ENCODE results near the gene PCDHGB6.
"Not testable (repeated sequence)": the region's sequence is repeated elsewhere in the genome, so short reads cannot be mapped to it uniquely, and the experiment has no call there.

Gene PCDHGB6

DNA sequence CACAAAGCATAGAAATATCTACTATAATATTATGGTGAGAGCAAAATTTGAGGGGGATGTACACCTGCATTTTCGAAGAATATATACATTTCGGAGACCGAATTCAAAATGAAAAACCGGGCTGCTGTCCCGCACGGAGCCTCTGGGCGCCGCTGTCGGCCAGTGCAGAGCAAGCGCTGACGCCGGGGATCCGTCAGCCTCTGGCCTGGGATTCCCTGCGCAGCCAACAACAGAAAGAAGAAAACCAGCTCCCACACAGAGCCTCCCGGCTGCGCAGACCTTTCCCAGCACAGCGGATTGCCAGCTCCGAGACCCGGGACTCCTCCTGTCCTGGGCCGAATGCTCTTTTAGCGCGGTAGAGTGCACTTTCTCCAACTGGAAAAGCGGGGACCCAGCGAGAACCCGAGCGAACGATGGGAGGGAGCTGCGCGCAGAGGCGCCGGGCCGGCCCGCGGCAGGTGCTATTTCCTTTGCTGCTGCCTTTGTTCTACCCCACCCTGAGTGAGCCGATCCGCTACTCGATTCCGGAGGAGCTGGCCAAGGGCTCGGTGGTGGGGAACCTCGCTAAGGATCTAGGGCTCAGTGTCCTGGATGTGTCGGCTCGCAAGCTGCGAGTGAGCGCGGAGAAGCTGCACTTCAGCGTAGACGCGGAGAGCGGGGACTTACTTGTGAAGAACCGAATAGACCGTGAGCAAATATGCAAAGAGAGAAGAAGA, at the start of gene PCDHGB6:
Gene PCDHGB6 (plus strand): TSS at position 232 of the 716 bp plus-strand sequence. CDS start 182 bp downstream, at position 414.
- DNase-seq (ENCODE audit: low read depth), result not testable (repeated sequence)

DNA sequence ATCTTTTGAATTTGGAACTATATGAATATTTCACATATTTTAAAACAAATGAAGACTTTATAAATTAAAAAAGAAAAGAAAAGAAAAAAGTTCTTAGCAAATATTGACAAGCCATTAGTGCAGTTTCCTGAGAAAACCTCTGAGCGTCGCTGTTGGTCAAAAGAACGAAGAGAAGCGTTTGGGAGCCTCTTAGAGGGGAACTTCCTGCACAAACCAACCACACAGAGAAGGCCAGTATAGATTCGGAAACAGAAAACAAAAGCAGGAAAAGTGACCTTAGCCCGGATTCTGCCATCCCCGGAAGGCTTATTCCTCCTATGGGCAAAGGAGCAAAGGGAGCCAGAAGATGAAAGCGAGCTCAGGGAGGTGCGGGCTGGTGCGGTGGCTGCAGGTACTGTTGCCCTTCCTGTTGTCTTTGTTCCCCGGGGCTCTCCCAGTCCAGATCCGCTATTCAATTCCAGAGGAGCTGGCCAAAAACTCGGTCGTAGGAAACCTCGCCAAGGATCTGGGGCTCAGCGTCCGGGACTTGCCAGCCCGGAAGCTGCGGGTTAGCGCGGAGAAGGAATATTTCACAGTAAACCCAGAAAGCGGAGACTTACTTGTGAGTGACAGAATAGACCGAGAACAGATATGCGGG, 47.9 kb upstream of the PCDHGB6 start, which contains the start of gene PCDHGB2:
Gene PCDHGB2 (plus strand): TSS at position 205 of the 637 bp plus-strand sequence. CDS start 142 bp downstream, at position 347.
- DNase-seq (ENCODE audit: low read depth), result no peak

DNA sequence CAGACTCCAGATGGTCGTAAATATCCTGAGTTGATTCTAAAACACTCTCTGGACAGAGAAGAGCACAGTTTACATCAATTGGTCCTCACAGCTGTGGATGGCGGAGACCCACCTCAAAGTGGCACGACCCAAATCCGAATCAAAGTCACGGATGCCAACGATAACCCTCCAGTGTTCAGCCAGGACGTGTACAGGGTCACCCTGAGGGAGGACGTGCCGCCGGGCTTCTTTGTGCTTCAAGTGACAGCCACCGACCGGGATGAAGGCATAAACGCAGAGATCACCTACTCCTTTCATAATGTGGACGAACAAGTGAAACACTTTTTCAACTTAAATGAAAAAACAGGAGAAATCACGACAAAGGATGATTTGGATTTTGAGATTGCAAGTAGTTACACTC, 47.1 kb upstream of the PCDHGB6 start:
- no peak for DNase-seq (ENCODE audit: low read depth)

DNA sequence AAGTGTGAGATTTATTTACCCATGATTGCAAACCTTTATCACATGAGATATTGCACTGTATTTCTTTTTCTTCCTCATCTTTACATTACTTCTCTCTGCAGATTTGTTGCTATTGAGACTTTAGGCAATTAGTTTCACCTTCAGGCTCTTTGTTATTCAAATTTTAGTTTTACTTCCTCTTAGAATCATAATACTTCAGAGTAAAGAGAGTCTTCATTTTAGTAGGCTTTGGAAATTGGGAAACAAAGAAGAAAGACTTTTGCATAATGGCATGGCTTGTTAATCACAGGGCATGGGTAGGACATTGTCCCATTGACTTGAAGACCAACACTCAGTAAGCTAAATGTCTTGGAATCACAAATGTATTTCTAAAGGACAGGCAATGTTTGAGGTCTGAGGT, 45.1 kb upstream of the PCDHGB6 start:
- no peak for DNase-seq (ENCODE audit: low read depth)

DNA sequence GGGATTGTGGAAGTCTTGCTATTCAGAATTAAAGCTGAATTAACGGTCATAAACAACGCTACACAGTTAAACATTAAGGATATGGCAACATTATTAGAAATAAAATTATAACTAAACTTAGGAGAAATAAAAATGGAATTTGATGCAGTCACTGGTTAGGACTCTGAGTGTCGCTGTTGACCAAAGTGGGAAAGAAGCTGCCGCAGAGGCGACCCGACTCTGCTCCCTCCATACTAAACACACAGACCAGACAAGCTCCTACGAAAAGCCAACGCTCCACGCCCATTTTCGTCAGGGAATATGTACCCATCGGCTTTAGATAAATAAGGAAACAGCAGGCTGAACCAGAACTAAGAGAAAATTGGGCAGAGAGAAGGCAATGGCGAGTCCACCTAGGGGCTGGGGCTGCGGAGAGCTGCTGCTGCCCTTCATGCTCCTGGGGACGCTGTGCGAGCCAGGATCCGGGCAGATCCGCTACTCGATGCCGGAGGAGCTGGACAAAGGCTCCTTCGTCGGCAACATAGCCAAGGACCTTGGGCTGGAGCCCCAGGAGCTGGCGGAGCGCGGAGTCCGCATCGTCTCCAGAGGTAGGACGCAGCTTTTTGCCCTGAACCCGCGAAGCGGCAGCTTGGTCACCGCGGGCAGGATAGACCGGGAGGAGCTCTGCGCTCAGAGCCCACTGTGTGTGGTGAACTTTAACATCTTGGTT, 43.7 kb upstream of the PCDHGB6 start, which contains the start of gene PCDHGA5:
Gene PCDHGA5 (plus strand): TSS at position 211 of the 709 bp plus-strand sequence. CDS start 169 bp downstream, at position 380.
- DNase-seq (ENCODE audit: low read depth), result no peak

DNA sequence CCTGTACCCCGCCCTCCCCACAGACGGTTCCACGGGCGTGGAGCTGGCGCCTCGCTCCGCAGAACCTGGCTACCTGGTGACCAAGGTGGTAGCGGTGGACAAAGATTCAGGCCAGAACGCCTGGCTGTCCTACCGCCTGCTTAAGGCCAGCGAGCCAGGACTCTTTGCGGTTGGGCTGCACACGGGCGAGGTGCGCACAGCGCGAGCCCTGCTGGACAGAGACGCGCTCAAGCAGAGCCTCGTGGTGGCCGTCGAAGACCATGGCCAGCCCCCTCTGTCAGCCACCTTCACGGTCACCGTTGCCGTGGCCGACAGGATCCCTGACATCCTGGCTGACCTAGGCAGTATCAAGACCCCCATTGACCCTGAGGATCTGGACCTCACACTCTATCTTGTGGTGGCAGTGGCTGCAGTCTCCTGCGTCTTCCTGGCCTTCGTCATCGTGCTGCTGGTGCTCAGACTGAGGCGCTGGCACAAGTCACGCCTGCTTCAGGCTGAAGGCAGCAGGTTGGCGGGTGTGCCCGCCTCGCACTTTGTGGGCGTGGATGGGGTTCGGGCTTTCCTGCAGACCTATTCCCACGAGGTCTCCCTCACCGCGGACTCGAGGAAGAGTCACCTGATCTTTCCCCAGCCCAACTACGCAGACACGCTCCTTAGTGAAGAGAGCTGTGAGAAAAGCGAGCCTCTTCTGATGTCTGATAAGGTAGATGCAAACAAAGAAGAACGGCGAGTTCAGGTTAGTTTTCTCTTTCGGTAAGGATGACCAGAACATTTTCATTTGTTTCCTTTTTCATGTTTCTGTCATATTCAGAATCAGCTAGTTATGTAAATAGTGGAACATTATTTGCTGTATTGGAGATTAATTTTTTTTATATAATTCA, 41.6 kb upstream of the PCDHGB6 start:
- DNase-seq (ENCODE audit: low read depth), result no peak

DNA sequence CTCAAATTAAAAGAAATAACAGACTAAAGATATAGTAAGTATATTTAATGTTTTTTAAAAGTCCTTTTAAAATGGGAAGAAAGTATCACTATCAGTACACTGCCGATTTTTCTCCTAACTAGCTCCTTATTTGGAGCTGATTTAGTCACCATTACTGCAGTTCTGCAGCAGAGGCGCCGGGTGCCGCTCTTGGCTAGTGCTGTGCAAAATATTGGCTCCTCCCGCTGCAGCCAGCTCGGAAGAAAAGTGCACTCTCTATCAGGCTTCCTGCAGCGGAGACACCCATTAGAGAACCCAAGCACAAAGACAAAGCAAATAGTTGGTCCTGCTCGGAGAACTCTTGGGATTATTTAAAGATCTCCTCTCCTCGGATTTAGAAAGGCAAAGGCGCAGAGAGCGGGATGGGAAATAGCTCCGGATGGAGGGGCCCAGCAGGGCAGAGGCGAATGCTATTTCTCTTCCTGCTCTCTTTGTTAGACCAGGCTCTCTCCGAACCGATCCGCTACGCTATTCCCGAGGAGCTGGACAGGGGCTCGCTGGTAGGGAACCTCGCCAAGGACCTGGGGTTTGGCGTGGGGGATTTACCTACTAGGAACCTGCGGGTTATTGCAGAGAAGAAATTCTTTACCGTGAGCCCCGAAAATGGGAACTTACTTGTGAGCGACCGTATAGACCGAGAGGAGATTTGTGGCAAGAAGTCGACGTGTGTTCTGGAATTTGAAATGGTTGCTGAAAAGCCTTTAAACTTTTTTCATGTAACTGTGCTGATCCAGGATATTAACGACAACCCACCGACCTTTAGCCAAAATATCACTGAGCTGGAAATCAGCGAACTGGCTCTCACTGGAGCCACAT, 37.6 kb upstream of the PCDHGB6 start, which contains the start of gene PCDHGB3:
Gene PCDHGB3 (plus strand): TSS at position 249 of the 855 bp plus-strand sequence. CDS start 153 bp downstream, at position 402.
- peak; percentile 9 for DNase-seq (ENCODE audit: low read depth)

DNA sequence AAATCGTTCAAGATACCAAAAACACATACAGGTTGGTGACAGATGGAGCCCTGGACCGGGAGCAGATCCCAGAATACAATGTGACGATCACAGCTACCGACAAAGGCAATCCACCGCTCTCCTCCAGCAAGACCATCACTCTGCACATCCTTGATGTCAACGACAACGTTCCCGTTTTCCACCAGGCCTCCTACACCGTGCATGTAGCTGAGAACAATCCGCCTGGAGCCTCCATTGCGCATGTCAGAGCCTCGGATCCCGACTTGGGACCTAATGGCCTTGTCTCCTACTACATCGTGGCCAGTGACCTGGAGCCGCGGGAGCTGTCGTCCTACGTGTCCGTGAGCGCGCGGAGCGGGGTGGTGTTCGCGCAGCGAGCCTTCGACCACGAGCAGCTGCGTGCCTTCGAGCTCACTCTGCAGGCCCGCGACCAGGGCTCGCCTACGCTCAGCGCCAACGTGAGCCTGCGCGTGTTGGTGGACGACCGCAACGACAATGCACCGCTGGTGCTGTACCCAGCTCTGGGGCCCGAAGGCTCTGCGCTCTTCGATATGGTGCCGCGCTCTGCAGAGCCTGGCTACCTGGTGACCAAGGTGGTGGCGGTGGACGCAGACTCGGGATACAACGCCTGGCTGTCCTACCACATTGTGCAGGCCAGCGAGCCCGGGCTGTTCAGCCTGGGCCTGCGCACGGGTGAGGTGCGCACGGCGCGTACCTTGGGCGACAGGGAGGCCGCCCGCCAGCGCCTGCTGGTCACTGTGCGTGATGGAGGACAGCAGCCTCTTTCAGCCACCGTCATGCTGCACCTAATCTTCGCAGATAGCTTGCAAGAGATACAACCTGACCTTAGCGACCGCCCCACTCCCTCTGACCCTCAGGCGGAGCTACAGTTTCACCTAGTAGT, 36.0 kb upstream of the PCDHGB6 start:
- no peak for DNase-seq (ENCODE audit: low read depth)

DNA sequence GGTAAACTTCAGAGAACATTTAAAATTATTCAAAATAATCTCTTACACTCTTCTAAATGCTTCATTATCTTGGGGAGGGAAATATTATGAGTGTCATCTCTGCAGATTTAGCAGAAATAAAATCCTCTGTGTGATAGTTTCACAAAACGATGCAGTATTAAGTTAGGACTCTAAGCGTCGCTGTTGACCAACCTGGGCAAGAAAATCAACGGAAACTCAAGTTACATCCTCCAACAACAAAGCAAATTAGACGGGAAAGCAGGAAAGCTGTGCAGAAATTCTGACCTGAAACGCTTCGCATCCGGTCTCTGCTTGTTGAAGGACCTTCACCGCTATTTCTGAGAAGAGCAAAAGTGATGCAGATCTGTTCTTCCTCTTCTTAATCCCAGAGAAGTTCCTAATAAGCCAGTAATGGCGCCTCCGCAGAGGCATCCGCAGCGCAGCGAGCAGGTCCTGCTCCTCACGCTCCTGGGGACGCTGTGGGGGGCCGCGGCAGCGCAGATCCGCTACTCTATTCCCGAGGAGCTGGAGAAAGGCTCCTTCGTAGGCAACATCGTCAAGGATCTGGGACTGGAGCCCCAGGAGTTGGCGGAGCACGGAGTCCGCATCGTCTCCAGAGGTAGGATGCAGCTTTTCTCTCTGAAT, 34.0 kb upstream of the PCDHGB6 start, which contains the start of gene PCDHGA6:
Gene PCDHGA6 (plus strand): TSS at position 219 of the 645 bp plus-strand sequence. CDS start 193 bp downstream, at position 412.
- DNase-seq (ENCODE audit: low read depth), result peak; percentile 15

DNA sequence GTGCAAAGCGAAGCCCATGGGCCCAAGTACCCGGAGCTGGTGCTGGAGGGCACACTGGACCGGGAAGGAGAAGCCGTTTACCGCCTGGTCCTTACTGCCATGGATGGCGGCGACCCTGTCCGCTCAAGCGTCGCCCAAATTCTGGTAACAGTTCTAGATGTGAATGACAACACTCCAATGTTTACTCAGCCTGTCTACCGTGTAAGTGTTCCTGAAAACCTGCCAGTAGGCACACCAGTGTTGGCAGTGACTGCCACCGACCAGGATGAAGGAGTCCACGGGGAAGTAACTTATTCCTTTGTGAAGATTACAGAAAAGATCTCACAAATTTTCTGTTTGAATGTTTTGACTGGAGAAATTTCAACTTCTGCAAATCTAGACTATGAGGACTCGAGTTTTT, 33.2 kb upstream of the PCDHGB6 start:
- DNase-seq (ENCODE audit: low read depth), result no peak

DNA sequence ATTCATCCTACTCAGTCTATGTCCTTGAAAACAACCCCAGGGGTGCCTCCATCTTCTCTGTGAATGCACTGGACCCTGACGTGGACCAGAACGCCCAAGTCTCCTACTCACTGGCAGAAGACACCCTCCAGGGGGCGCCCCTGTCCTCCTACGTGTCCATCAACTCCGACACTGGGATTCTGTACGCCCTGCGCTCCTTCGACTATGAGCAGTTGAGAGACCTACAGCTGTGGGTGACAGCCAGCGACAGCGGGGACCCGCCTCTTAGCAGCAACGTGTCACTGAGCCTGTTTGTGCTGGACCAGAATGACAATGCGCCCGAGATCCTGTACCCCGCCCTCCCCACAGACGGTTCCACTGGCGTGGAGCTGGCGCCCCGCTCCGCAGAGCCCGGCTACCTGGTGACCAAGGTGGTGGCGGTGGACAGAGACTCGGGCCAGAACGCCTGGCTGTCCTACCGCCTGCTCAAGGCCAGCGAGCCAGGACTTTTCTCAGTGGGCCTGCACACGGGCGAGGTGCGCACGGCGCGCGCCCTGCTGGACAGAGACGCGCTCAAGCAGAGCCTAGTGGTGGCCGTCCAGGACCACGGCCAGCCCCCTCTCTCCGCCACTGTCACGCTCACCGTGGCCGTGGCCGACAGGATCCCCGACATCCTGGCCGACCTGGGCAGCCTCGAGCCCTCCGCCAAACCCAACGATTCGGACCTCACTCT, 32.2 kb upstream of the PCDHGB6 start:
- not testable (repeated sequence) for DNase-seq (ENCODE audit: low read depth)

DNA sequence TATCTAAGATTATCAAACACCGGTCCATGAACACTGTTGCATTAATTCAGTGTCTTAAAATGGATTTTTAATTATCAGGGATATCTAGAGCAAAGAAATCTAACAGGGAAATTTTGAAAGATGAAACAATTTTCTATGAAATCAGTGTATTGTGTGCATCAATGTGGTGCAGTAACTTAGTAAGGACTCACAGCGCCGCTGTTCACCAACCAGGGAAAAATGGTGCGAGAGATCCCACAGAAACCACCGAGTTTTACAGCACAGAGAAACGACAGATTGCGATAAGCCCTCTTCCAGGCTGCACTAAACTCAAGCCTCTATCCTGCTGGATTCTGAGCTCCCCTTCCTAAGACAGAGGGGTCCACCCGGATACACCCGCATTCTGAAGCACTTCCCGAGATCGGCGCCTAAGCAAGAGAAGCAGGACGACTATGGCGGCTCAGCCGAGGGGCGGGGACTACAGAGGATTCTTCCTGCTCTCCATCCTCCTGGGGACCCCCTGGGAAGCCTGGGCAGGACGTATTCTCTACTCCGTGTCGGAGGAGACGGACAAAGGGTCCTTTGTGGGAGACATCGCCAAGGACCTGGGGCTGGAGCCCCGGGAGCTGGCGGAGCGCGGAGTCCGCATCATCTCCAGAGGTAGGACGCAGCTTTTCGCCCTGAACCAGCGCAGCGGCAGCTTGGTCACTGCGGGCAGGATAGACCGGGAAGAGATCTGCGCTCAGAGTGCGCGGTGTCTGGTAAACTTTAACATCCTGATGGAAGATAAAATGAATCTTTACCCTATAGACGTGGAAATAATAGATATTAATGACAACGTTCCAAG, 25.1 kb upstream of the PCDHGB6 start, which contains the start of gene PCDHGA7:
Gene PCDHGA7 (plus strand): TSS at position 274 of the 826 bp plus-strand sequence. CDS start 158 bp downstream, at position 432.
- DNase-seq (ENCODE audit: low read depth), result no peak

DNA sequence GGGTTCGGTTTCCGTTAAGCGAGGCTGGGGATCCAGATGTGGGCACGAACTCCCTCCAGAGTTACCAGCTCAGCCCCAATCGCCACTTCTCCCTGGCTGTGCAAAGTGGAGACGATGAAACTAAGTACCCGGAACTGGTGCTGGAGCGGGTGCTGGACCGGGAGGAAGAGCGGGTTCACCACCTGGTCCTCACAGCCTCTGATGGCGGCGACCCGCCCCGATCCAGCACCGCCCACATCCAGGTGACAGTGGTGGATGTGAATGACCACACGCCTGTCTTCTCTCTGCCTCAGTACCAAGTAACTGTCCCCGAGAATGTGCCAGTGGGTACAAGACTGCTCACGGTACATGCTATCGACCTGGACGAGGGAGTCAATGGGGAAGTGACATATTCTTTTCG, 24.5 kb upstream of the PCDHGB6 start:
- DNase-seq (ENCODE audit: low read depth), result no peak

DNA sequence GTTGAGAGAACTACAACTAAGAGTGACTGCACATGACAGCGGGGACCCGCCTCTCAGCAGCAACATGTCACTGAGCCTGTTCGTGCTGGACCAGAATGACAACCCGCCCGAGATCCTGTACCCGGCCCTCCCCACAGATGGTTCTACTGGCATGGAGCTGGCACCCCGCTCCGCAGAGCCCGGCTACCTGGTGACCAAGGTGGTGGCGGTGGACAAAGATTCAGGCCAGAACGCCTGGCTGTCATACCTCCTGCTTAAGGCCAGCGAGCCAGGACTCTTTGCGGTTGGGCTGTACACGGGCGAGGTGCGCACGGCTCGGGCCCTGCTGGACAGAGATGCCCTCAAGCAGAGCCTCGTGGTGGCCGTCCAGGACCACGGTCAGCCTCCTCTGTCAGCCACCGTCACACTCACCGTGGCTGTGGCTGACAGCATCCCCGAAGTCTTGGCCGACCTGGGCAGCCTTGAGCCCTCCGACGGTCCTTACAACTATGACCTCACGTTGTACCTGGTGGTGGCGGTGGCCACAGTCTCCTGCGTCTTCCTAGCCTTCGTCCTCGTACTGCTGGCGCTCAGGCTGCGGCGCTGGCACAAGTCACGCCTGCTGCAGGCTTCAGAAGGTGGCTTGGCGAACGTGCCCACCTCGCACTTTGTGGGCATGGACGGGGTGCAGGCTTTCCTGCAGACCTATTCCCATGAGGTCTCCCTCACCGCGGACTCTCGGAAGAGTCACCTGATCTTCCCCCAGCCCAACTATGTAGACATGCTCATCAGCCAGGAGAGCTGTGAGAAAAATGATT, 23.2 kb upstream of the PCDHGB6 start:
- no peak for DNase-seq (ENCODE audit: low read depth)

DNA sequence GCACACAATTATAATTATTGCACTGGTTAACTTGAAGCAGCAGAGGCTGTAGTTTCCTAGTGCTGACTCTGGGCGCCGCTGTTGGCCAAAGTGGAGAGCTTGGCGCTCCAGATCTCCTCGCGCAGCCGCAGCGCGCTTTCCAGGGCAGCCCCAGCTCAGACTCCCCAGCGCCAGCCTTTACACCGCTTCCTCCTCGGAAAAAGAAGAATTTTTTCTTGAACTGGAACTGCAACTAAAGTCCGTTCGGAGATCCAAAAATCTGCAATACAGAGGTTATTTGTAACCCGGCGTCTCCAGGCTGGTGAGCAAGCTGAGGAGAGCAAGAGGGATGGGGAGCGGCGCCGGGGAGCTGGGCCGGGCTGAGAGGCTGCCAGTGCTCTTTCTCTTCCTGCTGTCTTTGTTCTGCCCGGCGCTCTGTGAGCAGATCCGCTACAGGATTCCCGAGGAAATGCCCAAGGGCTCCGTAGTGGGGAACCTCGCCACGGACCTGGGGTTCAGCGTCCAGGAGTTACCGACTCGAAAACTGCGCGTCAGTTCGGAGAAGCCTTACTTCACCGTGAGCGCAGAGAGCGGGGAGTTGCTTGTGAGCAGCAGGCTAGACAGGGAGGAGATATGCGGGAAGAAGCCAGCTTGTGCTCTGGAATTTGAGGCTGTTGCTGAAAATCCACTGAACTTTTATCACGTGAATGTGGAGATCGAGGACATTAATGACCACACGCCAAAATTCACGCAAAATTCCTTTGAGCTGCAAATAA, 20.1 kb upstream of the PCDHGB6 start, which contains the start of gene PCDHGB4:
Gene PCDHGB4 (plus strand): TSS at position 142 of the 755 bp plus-strand sequence. CDS start 187 bp downstream, at position 329.
- DNase-seq (ENCODE audit: low read depth), result peak; percentile 21

Data from GM04503 (cell line).